HCT116 (cell line): ENCODE results near the gene PCCA. TPM values are rescaled to one million over a fixed set of nuclear protein-coding genes. Genes with fewer than 3 reads are reported as not detected.

ENCODE experiments used
- ATAC-seq: fragments of 200-7000 bp; cut with Tn5 transposase; 2 replicates; pipeline ENCODE4 v1.9.1; 2020; ENCODE audit warnings: mild to moderate bottlenecking, moderate library complexity
- BruUV-seq: library from RNA; stranded (reverse); fragments of 400-500 nt; replicated peaks from 2 replicates; lab custom pipeline; 2021; lab: Mats Ljungman, UMichigan
- CTCF ChIA-PET: fragments of 300-600 bp; sonication (Branson Sonifier 250); formaldehyde crosslinking; loops from one replicate; lab custom pipeline; 2021; ENCODE audit warnings: antibody characterized with exemption; lab: Charles Lee
- POLR2A ChIA-PET: fragments of 300-600, 350-600 bp; sonication (Branson Sonifier 250); formaldehyde crosslinking; loops from one replicate; lab custom pipeline; 2021; ENCODE audit warnings: antibody characterized with exemption; lab: Charles Lee
- RAD21 ChIA-PET, 2 experiments: fragments of 300-600 bp; sonication (Branson Sonifier 250); formaldehyde crosslinking; loops; one replicate each; lab custom pipeline; 2023; ENCODE audit warnings: low total read pairs in 2 of 2; ENCODE audit not compliant: uncharacterized antibody in 2 of 2, unreplicated experiment in 2 of 2, low non-redundant PET in 1 of 2; lab: Charles Lee
- DNase-seq: peaks from one replicate; pipeline ENCODE4 v3.0.0-alpha.2; 2010; ENCODE audit warnings: low read depth, low spot score
- H2AFZ ChIP-seq: fragments of 200-600 bp; shearing (Covaris generic), sonication (generic); 2 replicates; pipeline ENCODE4 v1.6.1; 2017; ENCODE audit warnings: low read depth, mixed run types, mixed read lengths, antibody characterized with exemption, low read length; ENCODE audit not compliant: poor library complexity, severe bottlenecking
- H3K27ac ChIP-seq: 2 replicates; pipeline ENCODE4 v1.5.1; 2012; ENCODE audit warnings: low read depth, low read length
- H3K27me3 ChIP-seq: fragments of 200-600 bp; sonication (generic); 2 replicates; pipeline ENCODE4 v1.6.1; 2016; ENCODE audit warnings: mixed run types, low read length, mixed read lengths; ENCODE audit not compliant: insufficient read depth
- H3K36me3 ChIP-seq, 2 experiments: fragments of 200-500 bp in 1 of 2; fragments of 200-600 bp in 1 of 2; sonication (Bioruptor generic) in 1 of 2; sonication (generic) in 1 of 2; 2 replicates each; pipeline versions ENCODE4 v1.5.1 to v1.6.1; 2014 to 2016; ENCODE audit warnings: low read length in 2 of 2, inconsistent platforms in 1 of 2, mixed read lengths in 1 of 2, mixed run types in 1 of 2; ENCODE audit not compliant: insufficient read depth in 2 of 2, control insufficient read depth in 1 of 2
- H3K4me1 ChIP-seq, 2 experiments: fragments of 200-600 bp in 1 of 2; sonication (generic) in 1 of 2; 2 replicates each; pipeline versions ENCODE4 v1.5.1 to v1.6.1; 2012 to 2017; ENCODE audit warnings: low read length in 2 of 2, inconsistent platforms in 1 of 2, mild to moderate bottlenecking in 1 of 2, mixed read lengths in 1 of 2, mixed run types in 1 of 2, moderate library complexity in 1 of 2; ENCODE audit not compliant: insufficient read depth in 2 of 2, control insufficient read depth in 1 of 2
- H3K4me2 ChIP-seq: fragments of 200-600 bp; sonication (generic); 2 replicates; pipeline ENCODE4 v1.6.1; 2017; ENCODE audit warnings: mixed run types, low read length, mixed read lengths
- H3K4me3 ChIP-seq, 2 experiments: fragments of 200-600 bp in 1 of 2; sonication (generic) in 1 of 2; replicated peaks in 1 of 2; 2 replicates each; pipeline ENCODE4 v1.5.1; 2011 to 2016; ENCODE audit warnings: low read length in 2 of 2, control low read depth in 1 of 2, low read depth in 1 of 2, mild to moderate bottlenecking in 1 of 2, mixed read lengths in 1 of 2, mixed run types in 1 of 2
- H3K79me2 ChIP-seq: fragments of 200-600 bp; sonication (generic); 2 replicates; pipeline ENCODE4 v1.6.1; 2017; ENCODE audit warnings: mild to moderate bottlenecking, mixed run types, low read length, moderate library complexity, mixed read lengths; ENCODE audit not compliant: insufficient read depth
- H3K9ac ChIP-seq: fragments of 200-600 bp; sonication (generic); 2 replicates; pipeline ENCODE4 v1.6.1; 2016; ENCODE audit warnings: low read length, mixed read lengths
- H3K9me2 ChIP-seq: fragments of 200-600 bp; sonication (generic), shearing (Covaris generic); 2 replicates; pipeline ENCODE4 v1.6.1; 2017; ENCODE audit warnings: mixed run types, mild to moderate bottlenecking, moderate library complexity; ENCODE audit not compliant: insufficient read depth
- H3K9me3 ChIP-seq, 2 experiments: fragments of 200-500 bp in 1 of 2; fragments of 200-600 bp in 1 of 2; sonication (Bioruptor generic) in 1 of 2; sonication (generic) in 1 of 2; 2 replicates each; pipeline ENCODE4 v1.6.1; 2014 to 2017; ENCODE audit warnings: low read length in 2 of 2, mixed read lengths in 2 of 2, inconsistent platforms in 1 of 2, low read depth in 1 of 2, mild to moderate bottlenecking in 1 of 2, mixed run types in 1 of 2, moderate library complexity in 1 of 2; ENCODE audit not compliant: control insufficient read depth in 1 of 2, insufficient read depth in 1 of 2
- H4K20me1 ChIP-seq: fragments of 200-600 bp; sonication (generic), shearing (Covaris generic); 2 replicates; pipeline ENCODE4 v1.6.1; 2017; ENCODE audit warnings: mixed run types, mild to moderate bottlenecking, moderate library complexity; ENCODE audit not compliant: insufficient read depth
- ATF3 ChIP-seq: IDR thresholded peaks from 2 replicates; pipeline ENCODE4 v1.6.1; 2012
- CTCF ChIP-seq, 3 experiments: fragments of 200-600 bp in 1 of 3; sonication (generic) in 1 of 3; IDR thresholded peaks in 2 of 3; conservative IDR thresholded peaks in 1 of 3; 2 replicates each; pipeline ENCODE4 v1.5.1; 2012 to 2017; ENCODE audit warnings: low read depth in 2 of 3, low read length in 2 of 3, antibody characterized with exemption in 1 of 3, borderline replicate concordance in 1 of 3, control low read depth in 1 of 3, mild to moderate bottlenecking in 1 of 3, mixed read lengths in 1 of 3, mixed run types in 1 of 3, moderate library complexity in 1 of 3; ENCODE audit not compliant: insufficient read depth in 1 of 3
- EGR1 ChIP-seq: IDR thresholded peaks from 2 replicates; pipeline ENCODE4 v1.6.1; 2012; ENCODE audit warnings: low read depth
- POLR2AphosphoS5 ChIP-seq: IDR thresholded peaks from 2 replicates; pipeline ENCODE4 v1.6.1; 2011; ENCODE audit warnings: mild to moderate bottlenecking, low read depth, low read length, moderate library complexity
- REST ChIP-seq: IDR thresholded peaks from 2 replicates; pipeline ENCODE4 v1.6.1; 2012; ENCODE audit warnings: low read depth
- SIN3A ChIP-seq: IDR thresholded peaks from 2 replicates; pipeline ENCODE4 v1.6.1; 2012; ENCODE audit warnings: low read depth
- SP1 ChIP-seq: IDR thresholded peaks from 2 replicates; pipeline ENCODE4 v1.6.1; 2012; ENCODE audit warnings: low read depth
- SRF ChIP-seq: IDR thresholded peaks from 2 replicates; pipeline ENCODE4 v1.6.1; 2012; ENCODE audit warnings: low read depth
- TCF7L2 ChIP-seq: IDR thresholded peaks from 2 replicates; pipeline ENCODE4 v1.7.0; 2011; ENCODE audit warnings: borderline replicate concordance, inconsistent platforms; ENCODE audit not compliant: insufficient read depth, insufficient read length; ENCODE audit errors: extremely low read depth
- ZBTB33 ChIP-seq: IDR thresholded peaks from 2 replicates; pipeline ENCODE4 v1.6.1; 2011; ENCODE audit warnings: mild to moderate bottlenecking, low read length, moderate library complexity; ENCODE audit not compliant: insufficient replicate concordance; ENCODE audit errors: extremely low read depth
- intact Hi-C: fragments of 100-400 bp; cut with micrococcal nuclease; formaldehyde crosslinking; loops from 2 replicates; pipeline ENCODE4 v1.10.0; 2022
- total RNA-seq: library from RNA; stranded (reverse); gene quantifications from one replicate; pipeline ENCODE4 v1.2.1, GENCODE V29; 2021; ENCODE audit not compliant: unreplicated experiment

Gene PCCA
- total RNA-seq, 1 experiment from 2014 or later: 23.0 TPM

GRCh38 chr13:100517135-100517534 lies 428.2 kb downstream of the PCCA start:
- BruUV-seq: no TSS peak
- H3K4me2 ChIP-seq: no peak overlapping the region
- no peak for TF ChIP-seq SP1
- no peak for TF ChIP-seq SRF
- no peak for TF ChIP-seq CTCF (IDR thresholded peaks at IDR 0.05 in 2 of 3, conservative IDR thresholded peaks at IDR 0.05 in 1 of 3; ENCODE audit: borderline replicate concordance in 1 of 3, insufficient read depth in 1 of 3, low read depth in 2 of 3, low read length in 2 of 3)
- TF ChIP-seq TCF7L2: no peak
- no peak for TF ChIP-seq ZBTB33
- no peak for TF ChIP-seq SIN3A
- TF ChIP-seq EGR1: no peak
- no peak for TF ChIP-seq ATF3
- TF ChIP-seq REST: no peak
- no peak for TF ChIP-seq POLR2AphosphoS5
- H3K79me2 ChIP-seq: no peaks in the 10 kb centered on the region
- no peaks in the 10 kb centered on the region for H3K9me3 ChIP-seq
- peaks cover 23 to 25% of the 10 kb centered on the region in 2 experiments for H3K4me1 ChIP-seq
- H2AFZ ChIP-seq: no peak overlapping the region
- H3K9me2 ChIP-seq: no peaks in the 10 kb centered on the region
- H4K20me1 ChIP-seq: no peaks in the 10 kb centered on the region
- no peak for ATAC-seq
- H3K4me3 ChIP-seq: no peak overlapping the region
- H3K9ac ChIP-seq: no peak overlapping the region
- no peak overlapping the region for H3K27ac ChIP-seq
- ChIA-PET RAD21 (no interaction called here), CTCF (no interaction called here), POLR2A (no interaction called here)
- intact Hi-C loops: loop anchor here (10.0 kb wide), 1 partner anchor 172 kb away; no protein-coding TSS in a partner anchor
- H3K27me3 ChIP-seq: no peaks in the 10 kb centered on the region
- H3K36me3 ChIP-seq: no peaks in the 10 kb centered on the region
- no peak for DNase-seq
